Suppressor macrophage (primary cell): ENCODE measurements around the gene TOR4A.

Experiments used
- DNase-seq, 4 experiments: peaks; one replicate each; pipeline ENCODE4 v3.0.0-alpha.2; 2020 to 2022

Gene TOR4A

DNA sequence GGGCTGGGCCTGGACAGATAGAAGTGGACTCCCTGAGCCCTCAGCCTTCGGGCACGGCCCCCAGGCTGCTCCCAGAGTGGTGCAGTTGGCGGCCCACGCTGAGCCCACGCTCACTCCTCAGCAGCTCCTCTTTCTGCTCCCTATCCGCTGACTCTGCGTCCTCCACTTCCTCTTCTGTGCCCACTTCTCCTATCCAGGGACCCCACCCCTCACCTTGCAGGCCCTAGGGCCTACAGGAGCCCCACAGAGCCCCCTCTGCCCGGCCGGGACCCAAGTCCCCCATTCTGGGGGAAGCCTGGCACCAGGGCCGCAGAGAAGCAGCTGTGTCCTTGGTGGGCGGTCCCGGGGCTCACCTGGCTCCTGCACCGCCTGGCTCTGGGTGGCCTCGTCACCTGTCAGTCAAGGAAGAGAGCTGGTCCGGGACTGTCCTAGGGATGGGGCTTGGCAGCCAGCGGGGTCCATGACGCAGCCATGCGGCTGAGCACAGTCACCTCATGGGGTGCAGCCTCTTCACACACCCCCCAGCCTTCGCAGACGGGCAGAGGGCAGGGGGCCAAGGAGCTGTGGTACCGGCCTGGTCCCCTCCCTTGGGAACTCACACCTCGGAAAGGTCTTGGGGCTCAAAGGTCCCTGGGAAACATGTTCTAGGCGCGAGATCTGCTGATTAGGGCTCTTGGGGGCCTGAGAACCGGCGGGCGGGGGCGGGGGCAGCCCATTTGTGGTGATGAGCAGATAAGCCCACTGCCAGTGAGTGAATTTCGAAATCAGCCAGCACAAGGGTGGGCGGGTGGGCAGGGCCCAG lies 29.9 kb downstream of the TOR4A start:
- DNase-seq = peak; percentile 51 to 78 (median 76)

DNA sequence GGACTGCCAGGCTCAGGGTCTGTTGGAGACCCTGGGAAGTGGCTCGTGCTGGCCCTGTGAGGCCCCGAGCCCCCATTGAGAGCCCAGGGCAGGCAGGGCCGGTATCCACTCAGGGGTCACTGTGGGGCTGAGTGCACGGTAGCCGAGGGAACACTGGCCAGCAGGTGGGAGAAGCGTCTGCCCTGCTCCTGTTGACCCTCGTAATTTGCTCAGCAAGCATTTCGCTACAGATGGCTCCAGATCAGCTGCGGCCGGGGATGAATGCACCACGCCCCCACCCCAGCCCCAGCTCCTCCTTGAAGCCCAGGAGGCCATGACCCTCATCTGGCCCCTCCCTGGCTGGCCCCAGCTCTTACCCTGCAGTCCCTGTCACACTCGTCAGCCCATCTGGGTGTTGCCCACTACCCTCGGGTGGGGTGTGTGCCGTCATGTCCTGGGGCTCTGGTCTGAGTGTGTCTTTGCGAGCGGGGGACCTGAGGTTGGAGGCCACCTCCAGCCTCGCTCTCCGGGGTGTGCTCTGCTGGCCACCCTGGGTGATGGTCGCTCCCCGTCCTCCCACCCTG lies 30.6 kb downstream of the TOR4A start:
- no peak for DNase-seq

DNA sequence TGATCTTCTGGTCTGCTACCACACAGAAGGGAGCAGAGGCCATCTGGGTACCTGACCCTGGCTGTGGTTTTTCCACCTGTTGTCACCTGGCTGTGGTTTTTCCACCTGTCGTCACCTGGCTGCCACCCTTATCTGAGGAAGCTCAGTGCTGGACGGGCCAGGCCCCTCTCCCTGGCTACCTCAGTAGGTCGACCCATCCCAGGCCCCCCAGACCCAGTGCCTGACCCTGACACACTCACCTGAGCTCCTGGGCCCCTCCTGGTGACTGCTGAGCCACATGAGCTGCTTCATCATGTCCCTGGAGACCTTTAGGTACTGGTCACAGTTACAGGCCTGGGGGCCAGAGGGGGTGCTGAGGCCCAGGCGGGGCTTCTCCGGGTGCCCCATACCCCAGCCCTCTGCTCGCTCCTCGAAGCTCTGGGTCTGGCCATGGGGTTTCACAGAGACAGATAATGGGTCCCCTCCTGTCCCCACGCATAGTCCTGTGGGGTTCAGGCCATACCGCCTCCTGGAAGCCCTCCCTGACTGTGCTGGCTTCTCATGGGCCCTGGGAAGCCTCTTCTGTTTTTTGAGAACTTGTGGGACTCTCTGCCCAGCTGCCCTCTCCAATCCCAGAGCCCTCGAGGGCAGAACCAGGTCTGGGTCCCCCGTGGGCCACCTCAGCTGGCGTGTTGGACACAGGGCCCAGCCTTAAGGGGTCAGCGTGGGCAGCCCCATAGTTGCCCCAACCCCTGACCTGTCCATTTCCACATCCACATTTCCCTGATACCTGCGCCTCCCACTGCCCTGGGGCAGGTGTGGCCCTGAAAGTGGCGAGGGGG lies 32.1 kb downstream of the TOR4A start:
- no peak for DNase-seq

DNA sequence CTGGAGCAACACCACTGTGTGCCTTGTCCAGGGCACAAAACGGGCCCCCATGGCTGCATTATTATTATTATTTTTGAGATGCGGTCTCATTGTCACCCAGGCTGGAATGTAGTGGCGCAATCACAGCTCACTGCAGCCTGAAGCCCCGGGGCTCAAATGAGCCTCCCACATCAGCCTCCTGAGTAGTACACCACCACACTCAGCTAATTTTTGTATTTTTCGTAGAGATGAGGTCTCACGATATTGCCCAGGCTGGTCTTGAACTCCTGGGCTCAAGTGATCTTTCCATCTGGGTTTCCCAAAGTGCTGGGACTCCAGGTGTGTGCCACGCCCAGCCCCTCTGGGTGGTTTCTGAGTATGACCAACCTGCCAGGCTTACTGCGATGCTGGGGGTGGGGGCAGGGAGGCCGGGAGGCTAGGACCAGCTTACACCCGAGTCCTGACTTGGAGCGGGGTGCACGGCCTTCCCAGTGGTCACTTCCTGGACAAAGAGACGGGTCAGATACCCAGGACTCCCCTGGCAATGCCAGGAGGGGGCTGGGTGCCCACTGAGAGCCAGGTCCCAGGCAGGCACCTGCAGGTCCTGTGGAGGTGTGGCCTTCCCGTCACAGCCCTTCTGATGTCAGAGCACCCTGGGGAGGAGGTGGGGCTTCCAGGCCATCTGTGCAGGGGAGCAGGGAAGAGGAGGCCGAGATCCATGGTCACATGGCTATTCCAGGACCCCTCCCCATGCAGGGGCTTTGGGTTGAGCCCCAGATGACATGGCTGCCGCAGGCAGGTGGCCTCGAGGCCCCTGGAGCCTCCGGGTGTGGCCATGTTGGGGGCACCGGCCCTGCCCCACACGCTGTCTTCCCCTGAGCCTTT lies 32.9 kb downstream of the TOR4A start:
- DNase-seq = no peak

DNA sequence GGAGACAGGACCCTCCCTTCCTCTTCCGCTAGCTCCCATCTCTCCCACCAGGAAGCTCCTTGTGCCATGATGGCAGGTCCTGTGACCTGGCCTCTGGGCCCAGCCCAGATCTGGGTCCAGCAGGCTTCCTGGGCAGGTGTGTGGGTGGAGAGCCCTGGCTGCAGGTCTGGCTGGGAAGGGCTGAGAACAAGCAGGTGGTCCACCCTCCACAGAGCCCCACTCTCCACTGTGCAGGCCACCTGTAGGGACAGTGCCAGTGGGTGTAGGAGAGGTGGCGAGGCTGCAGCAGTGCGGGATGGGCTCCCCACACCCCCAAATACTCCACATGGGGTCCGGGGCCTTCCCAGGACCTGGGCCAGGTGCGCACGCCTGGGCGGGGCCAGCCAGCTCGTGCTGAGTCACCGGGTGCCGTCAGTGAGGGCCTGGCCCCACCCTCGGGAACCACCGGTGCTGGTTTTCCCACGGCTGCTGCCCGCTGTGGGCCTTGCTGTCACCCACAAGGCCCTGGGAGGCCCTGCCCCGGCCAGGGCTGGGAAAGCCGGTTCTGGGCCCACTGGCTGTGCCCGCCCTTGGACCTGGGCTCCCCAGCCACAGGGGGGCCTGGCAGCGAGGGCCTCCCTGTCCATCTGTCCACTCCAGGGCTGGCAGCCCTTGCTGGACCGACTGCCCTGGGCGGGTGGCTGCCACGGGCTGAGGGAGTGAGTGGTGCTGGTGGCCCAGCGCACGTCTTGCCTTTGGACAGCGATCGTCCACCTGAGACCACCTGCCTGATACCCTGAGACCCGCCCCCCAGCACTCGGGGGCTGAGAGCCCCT lies 33.9 kb downstream of the TOR4A start:
- peak in 1 of 4 experiments; percentile 3 for DNase-seq

DNA sequence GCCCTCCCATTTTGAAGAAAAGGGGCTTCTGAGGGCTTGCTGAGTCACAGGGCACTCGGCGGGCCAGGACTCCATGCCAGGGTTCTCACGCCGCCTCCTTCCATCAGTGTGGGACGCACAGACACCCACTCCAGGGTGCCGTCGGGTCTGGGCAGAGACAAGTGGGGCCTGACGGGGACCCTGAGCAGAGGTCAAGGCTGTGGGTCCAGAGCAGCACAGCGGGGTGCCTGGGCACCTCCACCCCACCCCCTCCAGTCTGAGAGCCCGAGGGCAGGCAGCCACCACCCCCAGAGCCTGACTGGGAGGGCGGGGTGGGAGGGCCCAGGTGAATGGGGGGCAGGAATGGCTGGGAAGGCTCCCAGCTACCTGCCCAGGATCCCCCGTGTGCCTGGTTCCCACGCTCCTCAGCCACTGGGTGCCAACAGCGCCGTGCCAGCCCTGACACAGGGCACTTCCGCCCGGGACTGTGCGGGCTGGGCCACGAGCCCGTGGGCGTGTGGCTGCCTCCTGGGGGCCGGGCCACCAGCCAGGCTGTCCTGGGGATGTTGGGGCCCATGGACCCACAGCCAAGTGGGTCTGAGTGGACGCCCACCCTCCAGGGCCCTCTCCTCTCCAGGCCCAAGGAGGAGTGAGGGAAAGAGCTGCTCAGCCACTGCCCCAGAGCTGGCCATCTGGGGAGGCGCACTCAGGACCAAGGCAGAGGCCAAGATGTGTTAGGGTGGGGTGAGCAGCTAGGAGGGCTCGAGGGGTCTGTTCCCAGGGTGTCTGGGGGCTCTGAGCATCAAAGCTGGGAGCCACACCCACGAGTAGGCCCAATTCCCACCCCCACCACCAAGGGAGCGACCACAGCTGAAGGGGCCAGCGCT lies 34.7 kb downstream of the TOR4A start:
- DNase-seq = no peak

DNA sequence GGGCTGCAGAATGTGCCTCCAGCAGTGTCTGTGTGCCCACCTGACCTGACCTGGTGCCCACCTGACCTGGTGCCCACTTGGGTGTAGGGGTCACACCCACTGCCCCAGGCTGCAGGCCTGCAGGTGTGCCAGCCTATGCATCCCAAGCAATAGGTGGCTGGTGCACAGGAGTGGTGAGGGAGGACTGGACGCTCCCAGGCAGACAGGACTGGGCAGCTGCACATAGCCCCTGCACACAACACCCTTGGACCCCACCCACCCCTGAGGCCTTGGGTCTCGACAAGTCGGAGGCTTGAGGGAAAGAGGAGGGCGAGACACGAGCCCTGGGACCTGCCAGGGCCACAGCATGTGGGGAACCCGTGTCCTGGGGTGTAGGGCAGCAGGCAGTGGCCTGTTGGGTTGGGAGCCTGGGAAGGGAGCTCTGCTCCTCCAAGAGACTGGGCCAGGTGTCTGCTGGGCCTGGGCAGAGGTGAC lies 35.4 kb downstream of the TOR4A start:
- DNase-seq = no peak

DNA sequence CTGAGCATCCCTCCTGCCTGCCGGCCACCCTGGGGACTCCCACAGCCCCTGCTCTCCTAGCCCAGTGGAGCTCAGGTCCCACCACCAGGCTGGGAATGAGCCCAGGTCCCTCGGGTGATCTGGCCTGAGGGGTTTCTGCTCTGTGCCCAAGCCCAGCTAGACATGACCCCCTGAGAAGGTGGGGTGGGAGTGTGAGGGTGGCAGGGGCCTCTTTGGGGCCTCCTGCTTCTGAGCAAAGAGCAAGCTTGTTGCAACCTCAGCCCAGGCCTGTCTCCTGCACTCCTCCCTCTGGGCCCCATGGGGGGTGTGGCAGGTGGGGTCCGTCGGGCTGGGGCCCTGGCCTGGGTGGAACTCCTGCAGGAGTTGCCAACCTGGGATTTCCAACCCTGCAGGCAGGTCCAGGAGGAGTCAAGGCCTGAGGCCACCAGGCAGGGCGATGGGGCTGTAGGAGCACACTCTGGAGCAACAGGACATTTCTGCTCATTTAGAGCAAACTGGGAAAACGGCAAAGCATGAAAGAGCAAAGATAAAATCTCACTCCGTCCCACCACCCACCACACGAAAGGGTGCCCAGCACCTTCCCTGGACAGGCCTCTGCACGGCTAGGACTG lies 35.9 kb downstream of the TOR4A start:
- DNase-seq = no peak

DNA sequence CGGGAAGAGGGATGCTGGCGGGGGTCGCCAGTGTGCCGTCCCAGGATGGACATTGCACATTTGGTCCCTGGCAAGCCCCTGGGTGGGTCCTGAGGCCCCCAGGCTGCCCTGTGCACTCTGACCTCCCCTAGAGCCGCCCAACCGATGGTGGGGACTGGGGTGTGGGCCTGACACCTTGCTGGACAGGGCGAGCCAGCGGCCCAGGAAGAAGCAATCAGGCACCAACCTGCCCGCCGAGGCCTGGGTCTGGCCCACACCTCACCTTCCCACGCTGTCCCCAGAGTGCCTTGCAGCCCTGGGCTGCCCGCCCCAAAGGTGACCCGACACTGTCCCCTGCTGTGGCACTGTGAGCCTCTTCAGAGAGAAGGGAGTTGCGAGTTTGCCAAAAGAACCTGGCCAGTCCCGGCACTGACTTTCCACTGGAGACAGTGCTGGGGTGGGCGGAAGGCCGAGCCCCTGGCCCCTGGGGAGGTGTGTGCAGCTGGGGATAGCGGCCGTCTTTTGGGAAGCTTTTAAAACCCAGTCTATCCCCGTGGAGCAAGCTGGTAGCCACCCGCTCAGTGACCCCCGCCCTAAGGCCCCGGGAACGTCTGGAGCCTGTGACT lies 36.5 kb downstream of the TOR4A start:
- no peak for DNase-seq

DNA sequence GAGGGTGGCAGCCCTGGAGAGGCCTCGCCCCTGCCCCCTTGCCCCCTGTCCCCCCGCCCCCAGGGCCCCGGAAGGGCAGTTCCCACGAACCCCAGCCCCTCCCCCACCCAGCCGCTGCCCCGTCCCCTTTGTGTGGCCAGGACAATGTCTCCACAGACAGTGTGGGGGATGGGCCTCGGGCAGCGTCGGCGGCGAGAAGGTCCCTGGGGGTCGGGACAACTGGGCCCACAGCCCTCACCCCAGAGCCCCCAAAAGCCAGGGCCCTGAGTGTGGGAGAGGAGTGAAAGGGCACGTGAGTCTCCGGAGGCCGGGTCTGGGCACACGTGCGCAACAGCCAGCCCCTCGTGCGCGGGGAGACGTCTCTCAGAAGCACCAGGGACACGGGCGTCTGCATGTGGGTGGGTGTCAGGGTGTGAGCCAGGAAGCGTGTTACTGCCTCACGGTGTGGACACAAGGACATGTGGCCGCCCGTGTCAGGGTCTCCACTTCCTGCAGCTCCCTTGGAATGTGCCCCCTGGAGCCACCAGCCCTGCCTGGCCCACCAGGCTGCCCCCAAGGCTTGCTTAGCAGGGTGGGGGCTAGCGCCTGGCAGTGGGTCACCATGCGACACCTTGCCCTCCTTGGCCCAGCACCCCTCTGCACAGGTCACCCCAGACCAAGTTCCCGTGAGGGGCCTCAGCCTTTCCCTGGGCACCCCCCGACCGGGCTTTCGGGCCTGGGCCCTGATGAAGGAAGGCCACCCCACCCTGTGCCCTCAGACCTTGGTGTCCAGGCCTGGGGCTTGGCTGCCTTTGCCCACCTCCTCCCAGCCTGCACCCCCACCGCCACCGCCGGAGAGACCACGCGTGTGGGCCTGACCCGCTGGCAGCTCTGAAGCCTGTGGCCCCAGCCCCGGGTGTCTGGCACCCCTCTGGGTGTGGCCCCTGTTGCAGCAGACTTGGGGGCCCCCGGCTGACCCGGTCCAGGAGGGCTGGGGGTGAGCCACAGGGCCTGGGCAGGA lies 37.3 kb downstream of the TOR4A start:
- DNase-seq = no peak

DNA sequence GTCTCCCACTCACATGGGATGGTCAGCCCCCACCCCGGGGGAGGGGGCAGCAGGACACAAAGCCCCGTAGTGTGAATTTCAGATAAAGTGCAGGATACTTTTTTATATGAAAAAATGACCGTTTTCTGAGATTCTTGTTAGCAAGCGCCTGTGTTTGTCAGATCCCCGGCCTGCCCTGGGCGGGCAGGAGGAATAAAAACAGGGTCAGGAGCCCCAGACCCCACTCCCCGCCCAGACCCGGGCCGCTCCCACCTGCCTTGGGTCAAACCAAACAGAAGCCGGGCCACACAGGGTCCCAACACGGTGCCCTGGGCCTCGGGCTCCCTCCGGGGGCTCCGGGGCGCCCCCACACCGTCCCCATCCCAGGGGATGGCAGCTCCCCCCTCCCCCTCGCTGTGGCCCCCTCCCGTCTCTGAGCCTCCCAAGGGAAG lies 38.1 kb downstream of the TOR4A start:
- DNase-seq = no peak

DNA sequence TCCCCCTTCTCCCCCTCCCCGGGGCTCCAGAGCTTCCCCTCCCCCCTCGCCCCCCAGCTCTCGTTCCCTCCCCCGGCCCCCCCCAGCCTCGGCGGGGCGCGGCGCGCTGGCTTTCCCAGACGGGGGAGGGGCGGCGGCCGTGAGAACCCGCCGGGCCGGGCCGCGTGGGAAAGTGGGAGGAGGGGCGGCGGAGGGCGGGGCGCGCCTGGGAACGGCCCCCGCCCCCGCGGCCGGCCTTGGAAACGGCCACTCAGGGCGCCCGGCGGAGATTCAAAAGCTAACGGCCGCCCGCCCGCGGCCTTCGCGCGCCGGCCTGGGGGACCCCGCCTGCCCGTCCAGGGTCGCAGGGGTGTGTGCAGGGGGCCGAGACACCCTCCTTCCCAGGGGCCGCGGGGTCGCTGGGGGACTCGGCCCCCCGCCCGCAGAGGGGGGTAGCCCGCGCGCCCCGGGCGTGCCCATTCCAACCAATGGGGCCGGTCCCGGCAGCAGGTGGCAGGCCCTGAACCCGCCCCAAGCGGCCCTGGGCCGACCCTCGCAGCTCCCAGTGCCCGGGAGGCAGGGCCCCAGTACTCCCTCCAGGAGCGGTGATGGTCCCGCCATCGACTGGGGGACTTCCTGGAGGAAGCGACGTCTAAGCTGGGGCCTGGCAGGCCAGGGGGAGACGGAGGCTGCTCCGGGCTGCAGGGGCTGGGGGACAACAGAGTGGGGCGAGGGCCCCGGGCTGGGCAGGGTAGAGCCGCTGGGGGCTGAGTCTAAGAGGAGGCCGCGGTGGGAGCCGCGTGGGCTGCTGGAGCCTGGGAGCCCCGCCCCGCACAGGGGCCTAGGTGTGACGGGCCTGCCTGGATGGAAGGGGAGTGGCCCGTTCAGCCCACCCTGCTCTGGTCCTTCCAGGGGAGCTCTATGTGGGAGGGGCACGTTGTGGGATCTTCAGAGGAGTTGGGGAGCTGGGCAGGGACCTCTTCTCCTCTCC lies 38.8 kb downstream of the TOR4A start:
- peak; percentile 51 to 79 (median 58) for DNase-seq

DNA sequence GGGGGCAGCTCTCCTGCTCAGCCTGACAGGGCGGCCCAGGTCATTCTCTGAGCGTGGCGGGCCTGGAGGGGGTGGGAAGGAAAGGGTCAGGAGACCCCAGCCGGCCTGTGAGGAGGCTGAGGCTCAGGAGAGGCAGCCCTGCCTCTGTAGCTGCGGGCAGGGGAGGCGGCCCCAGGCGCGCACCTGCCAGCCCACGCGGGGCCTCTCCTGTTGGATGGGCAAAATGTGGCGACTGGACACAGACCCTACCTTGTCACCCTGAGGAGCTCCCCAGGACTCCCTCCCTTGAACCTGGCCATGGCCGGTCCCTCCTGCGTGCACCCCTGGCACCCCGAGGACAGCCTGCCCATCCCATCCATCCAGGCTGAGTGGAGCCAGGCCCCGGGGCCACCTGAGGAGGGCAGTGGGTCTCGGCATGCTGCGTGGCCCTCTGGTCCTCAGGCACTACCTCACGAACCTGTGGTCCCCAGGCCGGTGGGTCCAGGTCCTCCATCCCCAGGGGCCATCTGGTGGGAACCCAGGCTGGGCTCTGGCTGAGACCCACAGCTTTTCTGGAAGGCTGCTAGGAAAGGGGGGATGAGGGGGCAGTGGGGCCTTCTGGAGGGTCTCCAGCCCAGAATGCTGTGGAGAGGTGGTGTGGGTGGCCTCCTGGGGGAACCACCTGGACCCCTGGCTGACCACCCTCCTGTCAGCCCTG lies 39.6 kb downstream of the TOR4A start:
- no peak for DNase-seq

DNA sequence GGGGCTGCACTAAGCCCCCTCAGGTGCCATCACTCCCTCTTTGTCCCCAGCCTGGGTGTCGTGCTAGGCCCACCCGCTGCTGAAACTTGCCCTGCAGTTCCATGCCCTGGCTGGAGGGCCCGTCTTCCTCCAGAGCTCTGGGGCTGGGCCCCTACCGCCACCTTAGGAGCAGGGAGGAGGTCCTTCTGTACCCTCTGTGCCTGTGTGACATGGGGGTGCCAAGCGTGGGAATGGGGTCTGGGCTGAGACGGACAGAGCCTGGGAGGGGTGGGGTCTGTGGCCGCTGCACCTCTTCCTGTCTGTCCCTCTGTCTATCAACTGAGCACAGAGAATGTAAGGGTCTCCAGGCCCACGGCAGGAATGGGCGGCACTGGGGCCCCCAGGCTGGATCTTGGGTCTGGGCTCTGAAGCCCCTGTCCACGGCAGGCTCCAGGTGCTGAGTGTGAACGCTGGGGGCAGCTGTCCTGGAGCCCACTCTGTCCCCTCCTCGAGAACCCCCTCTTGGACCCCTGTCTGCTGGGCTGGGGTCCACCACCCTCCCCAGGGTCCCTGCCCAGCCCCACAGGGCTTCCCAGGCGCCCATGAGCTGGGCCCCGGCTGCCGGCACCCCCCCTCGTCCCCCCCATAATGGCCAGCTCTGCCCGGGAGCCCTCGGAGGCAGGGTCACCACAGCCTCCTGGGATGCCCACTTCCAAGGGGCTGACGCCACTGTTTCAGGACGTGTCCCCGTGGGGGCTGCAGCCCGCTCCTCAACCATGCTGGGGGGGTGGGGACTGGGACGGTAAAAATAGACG lies 40.4 kb downstream of the TOR4A start:
- no peak for DNase-seq

DNA sequence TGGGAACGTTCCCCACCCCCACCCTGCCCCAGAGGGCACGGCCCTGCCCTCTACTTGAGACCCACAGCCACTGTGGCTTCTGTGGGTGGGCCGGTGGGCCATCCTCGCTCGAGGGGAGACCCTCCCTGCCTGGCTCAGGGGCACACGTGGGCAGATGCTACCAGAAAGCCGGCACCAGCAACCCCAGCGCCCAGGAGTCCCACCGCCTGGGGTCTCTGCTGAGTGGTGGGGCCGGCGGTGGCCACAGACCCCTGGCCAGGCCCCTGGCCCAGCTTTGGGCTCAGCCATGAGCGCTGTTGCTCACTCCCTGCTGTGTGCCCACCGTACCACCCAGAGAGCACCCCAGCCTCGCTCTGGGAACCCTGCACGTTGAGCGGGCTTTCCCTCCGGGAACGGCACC lies 41.1 kb downstream of the TOR4A start:
- no peak for DNase-seq
